Endothelial cell of umbilical vein (primary cell): ENCODE results near the gene R3HCC1L. TPM values are rescaled to one million over a fixed set of nuclear protein-coding genes. Genes with fewer than 3 reads are reported as not detected.

Source experiments
- BruUV-seq: library from RNA; stranded (reverse); fragments of 400-500 nt; replicated peaks from 2 replicates; lab custom pipeline; 2021; lab: Mats Ljungman, UMichigan
- CTCF ChIA-PET: fragments of 300-600, 350-600 bp; sonication (Branson Sonifier 250); formaldehyde crosslinking; loops from one replicate; lab custom pipeline; 2021; ENCODE audit warnings: antibody characterized with exemption, inconsistent platforms; lab: Charles Lee
- POLR2A ChIA-PET: fragments of 300-600, 350-600 bp; sonication (Branson Sonifier 250); formaldehyde crosslinking; loops from one replicate; lab custom pipeline; 2021; ENCODE audit warnings: antibody characterized with exemption, inconsistent platforms; lab: Charles Lee
- DNase-seq: peaks from one replicate; pipeline ENCODE4 v3.0.0-alpha.2; 2011; ENCODE audit warnings: low read depth, low spot score
- FAIRE-seq: peaks from 2 replicates; lab custom pipeline; 2011; peaks lifted over from hg19 to GRCh38; lab: Jason Lieb, UNC
- H2AFZ ChIP-seq: 2 replicates; pipeline ENCODE4 v1.6.0; 2012; ENCODE audit warnings: low read depth, low read length, control low read depth, inconsistent platforms
- H3K27ac ChIP-seq: 2 replicates; pipeline ENCODE4 v1.5.1; 2011; ENCODE audit warnings: low read depth, mild to moderate bottlenecking, control low read depth, low read length, moderate library complexity; ENCODE audit not compliant: insufficient read depth
- H3K27me3 ChIP-seq, 2 experiments: 2 replicates each; pipeline versions ENCODE4 v1.6.0 to v1.6.1; 2011; ENCODE audit warnings: low read length in 2 of 2, mixed read lengths in 1 of 2; ENCODE audit not compliant: control insufficient read depth in 2 of 2, insufficient read depth in 2 of 2
- H3K36me3 ChIP-seq, 2 experiments: 2 replicates in 1 of 2; 3 replicates in 1 of 2; pipeline ENCODE4 v1.5.1; 2011; ENCODE audit warnings: low read length in 2 of 2, mild to moderate bottlenecking in 1 of 2, moderate library complexity in 1 of 2; ENCODE audit not compliant: control insufficient read depth in 2 of 2, insufficient read depth in 2 of 2; ENCODE audit errors: extremely low read depth in 1 of 2
- H3K4me1 ChIP-seq: 3 replicates; pipeline ENCODE4 v1.5.1; 2011; ENCODE audit warnings: mild to moderate bottlenecking, low read length; ENCODE audit not compliant: control insufficient read depth, insufficient read depth; ENCODE audit errors: extremely low read depth
- H3K4me2 ChIP-seq: 2 replicates; pipeline ENCODE4 v1.6.1; 2011; ENCODE audit warnings: low read length, control low read depth, mixed read lengths; ENCODE audit not compliant: insufficient read depth
- H3K4me3 ChIP-seq, 3 experiments: fragments of 200-600 bp in 1 of 3; sonication (generic), shearing (Covaris generic) in 1 of 3; replicated peaks in 1 of 3; 2 replicates each; pipeline ENCODE4 v1.5.1; 2011 to 2016; ENCODE audit warnings: control low read depth in 3 of 3, low read length in 3 of 3, mild to moderate bottlenecking in 2 of 3, inconsistent platforms in 1 of 3, low read depth in 1 of 3, moderate library complexity in 1 of 3; ENCODE audit not compliant: insufficient read depth in 1 of 3
- H3K79me2 ChIP-seq: 2 replicates; pipeline ENCODE4 v1.6.0; 2012; ENCODE audit warnings: low read length, inconsistent platforms; ENCODE audit not compliant: control insufficient read depth, insufficient read depth
- H3K9ac ChIP-seq: replicated peaks from 2 replicates; pipeline ENCODE3; 2011; ENCODE audit warnings: low read length, control low read depth; ENCODE audit not compliant: insufficient read depth; ENCODE audit errors: extremely low read depth
- H3K9me1 ChIP-seq: replicated peaks from 3 replicates; pipeline ENCODE4 v1.6.0; 2011; ENCODE audit warnings: mild to moderate bottlenecking, low read length; ENCODE audit not compliant: control insufficient read depth, insufficient read depth; ENCODE audit errors: extremely low read depth
- H3K9me3 ChIP-seq: replicated peaks from 2 replicates; pipeline ENCODE4 v1.5.1; 2012; ENCODE audit warnings: low read length, inconsistent platforms; ENCODE audit not compliant: control insufficient read depth, insufficient read depth
- H4K20me1 ChIP-seq: replicated peaks from 2 replicates; pipeline ENCODE3; 2011; ENCODE audit warnings: mild to moderate bottlenecking, low read length; ENCODE audit not compliant: control insufficient read depth, insufficient read depth; ENCODE audit errors: extremely low read depth
- CTCF ChIP-seq, 2 donors: IDR thresholded peaks; 1 replicate in 1 of 2; 2 replicates in 1 of 2; pipeline ENCODE4 v1.5.1; 2011; ENCODE audit warnings: low read length in 2 of 2, mild to moderate bottlenecking in 2 of 2, moderate library complexity in 2 of 2, control low read depth in 1 of 2, inconsistent platforms in 1 of 2, low read depth in 1 of 2; ENCODE audit not compliant: insufficient read depth in 1 of 2; ENCODE audit errors: extremely low read depth in 1 of 2
- JUN ChIP-seq: IDR thresholded peaks from 2 replicates; pipeline ENCODE4 v1.6.1; 2011; ENCODE audit warnings: borderline replicate concordance, low read depth; ENCODE audit not compliant: insufficient read length, insufficient read depth
- MAX ChIP-seq: IDR thresholded peaks from 2 replicates; pipeline ENCODE4 v1.6.1; 2011; ENCODE audit not compliant: insufficient read depth, insufficient read length
- dilution Hi-C: fragments of 300-500 bp; cut with MboI; formaldehyde crosslinking; loops from one replicate; pipeline ENCODE4 v1.15.0; 2019; ENCODE audit warnings: low sequenced_read_pairs; ENCODE audit not compliant: extremely low pct_ligation_motif_present
- intact Hi-C: fragments of 100-400 bp; cut with micrococcal nuclease; formaldehyde crosslinking; loops from one replicate; pipeline ENCODE4 v1.10.0; 2022
- polyA plus RNA-seq, 4 experiments: library from polyadenylated mRNA; depleted of rRNA in 3 of 4; stranded (reverse) in 3 of 4; unstranded in 1 of 4; fragments of >200 nt; gene quantifications; 2 replicates each; pipeline versions ENCODE4 v1.2.1 to v1.2.3, GENCODE V29; 2011 to 2012; ENCODE audit warnings: missing spikeins in 1 of 4
- total RNA-seq: library from RNA; stranded (reverse); gene quantifications from 2 replicates; pipeline ENCODE4 v1.2.3, GENCODE V29; 2021

Gene R3HCC1L
- total and polyA plus RNA-seq, 2 donors (not counting 3 experiments of a cell fraction or from before 2014, with no cell fraction given), result 6.3 to 12.4 TPM

- Histone ChIP-seq H2AFZ (no peak overlapping the region), H3K27ac (no peak overlapping the region), H3K9me3 (no peaks in the 10 kb centered on the region), H3K9me1 (no peaks in the 10 kb centered on the region), H3K9ac (no peak overlapping the region), H3K36me3 (no peaks in the 10 kb centered on the region), H3K4me2 (no peak overlapping the region), H3K79me2 (peaks cover 5% of the 10 kb centered on the region), H3K4me3 (no peak overlapping the region), H3K27me3 (no peaks in the 10 kb centered on the region), H3K4me1 (no peaks in the 10 kb centered on the region), H4K20me1 (no peaks in the 10 kb centered on the region)
- FAIRE-seq (peak; percentile 76), DNase-seq (peak; percentile 67)
- CTCF ChIA-PET, result interaction anchor here (0.6 to 5.7 kb wide), 53 partner anchors 8 to 1107 kb away, joined by 3 to 264 read pairs (median 6); partner anchors contain the start of gene R3HCC1L
- POLR2A ChIA-PET, result no interaction called here
- BruUV-seq, result no TSS peak
- dilution Hi-C loops, result no loop called here
- intact Hi-C loops, result loop anchor here (1.0 kb wide), 1 partner anchor 139 kb away; no protein-coding TSS in a partner anchor
- no peak for TF ChIP-seq MAX
- TF ChIP-seq CTCF (IDR thresholded peaks at IDR 0.05; ENCODE audit: extremely low read depth in 1 of 2, insufficient read depth in 1 of 2, low read depth in 1 of 2, low read length in 2 of 2), result peak; percentile 61 to 79
- no peak for TF ChIP-seq JUN
These were observed 36.0 kb downstream of the R3HCC1L start for GRCh38 chr10:98170249-98171117.
